ENCODE results near the gene VPREB1.
"Not testable (repeated sequence)": the region's sequence is repeated elsewhere in the genome, so short reads cannot be mapped to it uniquely, and the experiment has no call there.

VPREB1 gene

DNA sequence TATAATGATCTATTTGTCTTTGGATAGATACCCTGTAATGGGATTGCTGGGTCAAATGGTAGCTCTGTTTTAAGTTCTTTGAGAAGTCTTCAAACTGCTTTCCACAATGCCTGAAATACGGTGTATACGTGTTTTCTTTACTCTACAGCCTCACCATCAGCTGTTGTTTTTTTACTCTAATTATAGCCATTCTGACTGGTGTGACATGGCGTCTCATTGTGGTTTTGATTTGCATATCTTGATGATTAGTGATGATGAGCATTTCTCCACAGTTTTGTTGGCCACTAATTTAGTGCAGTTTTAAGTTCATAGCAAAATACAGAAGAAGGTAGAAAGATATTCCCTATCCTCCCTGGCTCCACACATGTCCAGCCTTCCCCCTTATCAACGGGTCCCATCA lies 26.3 kb upstream of the VPREB1 start:
- Histone ChIP-seq H3K27ac (replicated peaks) (no peak overlapping the region), H3K4me3 (replicated peaks; ENCODE audit: insufficient read depth, low read length) (no peak overlapping the region), H3K27me3 (ENCODE audit: insufficient read depth, poor library complexity, severe bottlenecking) (no peaks in the 10 kb centered on the region)
- TF ChIP-seq GABPA (IDR thresholded peaks at IDR 0.05; ENCODE audit: low read depth): no peak
- TF ChIP-seq, protein P1, sequence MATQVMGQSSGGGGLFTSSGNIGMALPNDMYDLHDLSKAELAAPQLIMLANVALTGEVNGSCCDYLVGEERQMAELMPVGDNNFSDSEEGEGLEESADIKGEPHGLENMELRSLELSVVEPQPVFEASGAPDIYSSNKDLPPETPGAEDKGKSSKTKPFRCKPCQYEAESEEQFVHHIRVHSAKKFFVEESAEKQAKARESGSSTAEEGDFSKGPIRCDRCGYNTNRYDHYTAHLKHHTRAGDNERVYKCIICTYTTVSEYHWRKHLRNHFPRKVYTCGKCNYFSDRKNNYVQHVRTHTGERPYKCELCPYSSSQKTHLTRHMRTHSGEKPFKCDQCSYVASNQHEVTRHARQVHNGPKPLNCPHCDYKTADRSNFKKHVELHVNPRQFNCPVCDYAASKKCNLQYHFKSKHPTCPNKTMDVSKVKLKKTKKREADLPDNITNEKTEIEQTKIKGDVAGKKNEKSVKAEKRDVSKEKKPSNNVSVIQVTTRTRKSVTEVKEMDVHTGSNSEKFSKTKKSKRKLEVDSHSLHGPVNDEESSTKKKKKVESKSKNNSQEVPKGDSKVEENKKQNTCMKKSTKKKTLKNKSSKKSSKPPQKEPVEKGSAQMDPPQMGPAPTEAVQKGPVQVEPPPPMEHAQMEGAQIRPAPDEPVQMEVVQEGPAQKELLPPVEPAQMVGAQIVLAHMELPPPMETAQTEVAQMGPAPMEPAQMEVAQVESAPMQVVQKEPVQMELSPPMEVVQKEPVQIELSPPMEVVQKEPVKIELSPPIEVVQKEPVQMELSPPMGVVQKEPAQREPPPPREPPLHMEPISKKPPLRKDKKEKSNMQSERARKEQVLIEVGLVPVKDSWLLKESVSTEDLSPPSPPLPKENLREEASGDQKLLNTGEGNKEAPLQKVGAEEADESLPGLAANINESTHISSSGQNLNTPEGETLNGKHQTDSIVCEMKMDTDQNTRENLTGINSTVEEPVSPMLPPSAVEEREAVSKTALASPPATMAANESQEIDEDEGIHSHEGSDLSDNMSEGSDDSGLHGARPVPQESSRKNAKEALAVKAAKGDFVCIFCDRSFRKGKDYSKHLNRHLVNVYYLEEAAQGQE (IDR thresholded peaks at IDR 0.05; ENCODE audit: insufficient replicate concordance, low read depth): no peak
- no peak for TF ChIP-seq POLR2AphosphoS5 (IDR thresholded peaks at IDR 0.05; ENCODE audit: low read depth)
- TF ChIP-seq, protein P2, sequence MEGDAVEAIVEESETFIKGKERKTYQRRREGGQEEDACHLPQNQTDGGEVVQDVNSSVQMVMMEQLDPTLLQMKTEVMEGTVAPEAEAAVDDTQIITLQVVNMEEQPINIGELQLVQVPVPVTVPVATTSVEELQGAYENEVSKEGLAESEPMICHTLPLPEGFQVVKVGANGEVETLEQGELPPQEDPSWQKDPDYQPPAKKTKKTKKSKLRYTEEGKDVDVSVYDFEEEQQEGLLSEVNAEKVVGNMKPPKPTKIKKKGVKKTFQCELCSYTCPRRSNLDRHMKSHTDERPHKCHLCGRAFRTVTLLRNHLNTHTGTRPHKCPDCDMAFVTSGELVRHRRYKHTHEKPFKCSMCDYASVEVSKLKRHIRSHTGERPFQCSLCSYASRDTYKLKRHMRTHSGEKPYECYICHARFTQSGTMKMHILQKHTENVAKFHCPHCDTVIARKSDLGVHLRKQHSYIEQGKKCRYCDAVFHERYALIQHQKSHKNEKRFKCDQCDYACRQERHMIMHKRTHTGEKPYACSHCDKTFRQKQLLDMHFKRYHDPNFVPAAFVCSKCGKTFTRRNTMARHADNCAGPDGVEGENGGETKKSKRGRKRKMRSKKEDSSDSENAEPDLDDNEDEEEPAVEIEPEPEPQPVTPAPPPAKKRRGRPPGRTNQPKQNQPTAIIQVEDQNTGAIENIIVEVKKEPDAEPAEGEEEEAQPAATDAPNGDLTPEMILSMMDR (IDR thresholded peaks at IDR 0.05; ENCODE audit: insufficient read depth, low read length): no peak
- no peak for TF ChIP-seq SPI1 (IDR thresholded peaks at IDR 0.05; ENCODE audit: borderline replicate concordance, low read depth)
- DNase-seq (ENCODE audit: low read depth in 1 of 2, low spot score in 1 of 2): no peak

DNA sequence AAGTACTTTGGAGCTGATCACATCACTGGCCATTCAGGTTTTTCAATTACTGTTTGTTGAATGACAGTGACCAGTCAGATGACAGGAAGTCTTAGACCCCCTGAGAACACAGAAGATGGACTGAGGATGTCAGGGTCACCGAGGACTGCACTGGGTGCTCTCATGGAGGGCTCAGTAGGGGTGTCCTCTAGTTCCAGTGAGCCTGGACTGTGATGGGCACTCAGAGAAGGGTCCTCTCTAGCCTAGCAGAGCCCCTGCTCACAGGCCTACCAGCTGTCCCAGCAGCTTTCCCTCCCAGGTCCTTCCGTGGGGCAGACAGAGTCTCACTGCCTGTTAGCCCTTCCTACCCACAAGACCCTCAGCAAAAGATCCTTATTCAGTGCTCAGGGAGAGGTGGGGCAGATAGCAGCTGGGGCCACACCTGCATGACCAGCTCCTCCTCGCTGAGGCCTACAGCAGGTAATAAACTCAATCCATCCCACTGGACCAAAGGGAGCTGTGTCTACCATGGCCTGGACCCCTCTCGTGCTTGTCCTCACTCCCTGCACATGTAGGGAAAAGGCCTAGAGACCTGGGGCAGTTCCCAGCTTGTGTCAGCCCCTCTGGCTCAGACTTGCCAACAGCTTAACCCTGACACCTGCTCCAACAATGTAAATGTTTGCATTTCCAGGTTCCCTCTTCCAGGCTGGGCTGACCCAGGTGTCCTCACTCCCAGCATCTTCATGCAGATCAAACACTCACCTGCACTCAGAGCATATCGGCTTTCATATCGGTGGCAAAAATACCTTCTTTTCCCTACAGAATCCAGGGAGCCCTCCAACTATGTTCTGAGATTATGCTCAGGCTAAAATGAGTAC lies 25.2 kb upstream of the VPREB1 start:
- Histone ChIP-seq H3K4me3 (replicated peaks; ENCODE audit: insufficient read depth, low read length) (no peak overlapping the region), H3K27me3 (ENCODE audit: insufficient read depth, poor library complexity, severe bottlenecking) (no peaks in the 10 kb centered on the region), H3K27ac (replicated peaks) (no peak overlapping the region)
- TF ChIP-seq SPI1 (IDR thresholded peaks at IDR 0.05; ENCODE audit: borderline replicate concordance, low read depth) (no peak), GABPA (IDR thresholded peaks at IDR 0.05; ENCODE audit: low read depth) (no peak), POLR2AphosphoS5 (IDR thresholded peaks at IDR 0.05; ENCODE audit: low read depth) (no peak)
- TF ChIP-seq, protein P2 (IDR thresholded peaks at IDR 0.05; ENCODE audit: insufficient read depth, low read length): no peak
- TF ChIP-seq, protein P1 (IDR thresholded peaks at IDR 0.05; ENCODE audit: insufficient replicate concordance, low read depth): no peak
- no peak for DNase-seq (ENCODE audit: low read depth in 1 of 2, low spot score in 1 of 2)

DNA sequence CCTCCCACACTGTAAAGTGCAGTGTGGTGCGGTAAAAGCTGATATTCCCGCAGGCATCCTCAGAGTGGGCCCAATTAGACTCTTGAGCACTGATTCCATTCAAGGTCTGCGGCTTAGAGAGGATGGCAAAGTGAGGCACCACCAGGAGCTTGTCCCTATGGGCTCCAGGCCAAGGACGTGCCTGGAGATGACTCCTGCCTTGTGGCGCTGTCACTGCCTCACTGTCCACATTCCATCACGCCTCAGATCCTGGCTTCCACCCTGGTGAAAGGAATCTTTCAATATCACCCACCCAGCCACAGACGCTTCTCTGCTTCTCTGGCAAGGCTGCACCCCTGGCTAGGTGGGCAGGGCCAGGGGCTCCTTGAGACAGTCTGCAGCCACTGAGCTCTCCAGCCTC lies 23.5 kb upstream of the VPREB1 start:
- H3K27ac ChIP-seq (replicated peaks); H3K27me3 ChIP-seq (ENCODE audit: insufficient read depth, poor library complexity, severe bottlenecking); H3K4me3 ChIP-seq (replicated peaks; ENCODE audit: insufficient read depth, low read length); DNase-seq (ENCODE audit: low read depth in 1 of 2, low spot score in 1 of 2): not testable (repeated sequence)

DNA sequence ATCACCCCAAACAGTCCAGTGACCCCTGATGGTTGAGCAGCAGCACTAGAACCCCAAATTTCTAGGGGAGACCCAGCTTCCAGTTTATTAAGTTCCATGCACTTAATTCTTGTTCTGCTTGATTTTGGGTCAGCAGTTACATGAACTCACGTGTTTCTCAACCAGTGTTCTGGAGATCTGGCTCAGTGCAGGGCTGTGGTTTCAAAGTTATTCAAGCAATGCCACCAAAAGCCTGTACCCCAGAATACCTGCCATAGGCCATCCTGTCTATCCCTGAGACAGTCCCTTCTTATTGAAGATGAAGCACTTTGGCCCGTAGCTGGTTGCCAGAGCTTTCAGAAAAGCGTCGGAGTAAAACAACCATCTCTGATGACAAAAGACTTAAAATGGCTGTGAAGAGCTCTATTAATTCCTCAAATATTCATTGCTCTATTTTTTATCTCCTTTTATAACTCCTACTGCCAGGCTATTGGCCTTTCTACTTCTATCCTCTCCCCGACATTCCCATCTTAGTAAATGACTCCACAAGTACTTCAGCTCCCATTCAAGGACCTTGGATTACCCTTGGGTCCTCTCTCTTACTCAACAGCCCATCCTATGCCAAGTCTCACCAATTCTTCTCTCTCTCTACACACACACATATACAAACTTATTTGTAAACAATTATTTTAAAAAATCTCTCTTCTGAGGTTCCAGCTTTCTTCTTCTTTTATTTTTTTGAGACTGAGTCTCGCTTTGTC lies 18.0 kb upstream of the VPREB1 start:
- DNase-seq (ENCODE audit: low read depth in 1 of 2, low spot score in 1 of 2): no peak
- Histone ChIP-seq H3K27me3 (ENCODE audit: insufficient read depth, poor library complexity, severe bottlenecking) (no peaks in the 10 kb centered on the region), H3K4me3 (replicated peaks; ENCODE audit: insufficient read depth, low read length) (no peak overlapping the region), H3K27ac (replicated peaks) (no peak overlapping the region)
- TF ChIP-seq, protein P2 (IDR thresholded peaks at IDR 0.05; ENCODE audit: insufficient read depth, low read length): no peak

All from HL-60 (cell line).